ENCODE data around the gene ELP5.

Gene ELP5

GRCh38 chr17:7282752-7283321 lies 30.8 kb downstream of the ELP5 start:
- Histone ChIP-seq H3K27ac (no peak overlapping the region), H3K4me2 (peak overlapping the region; percentile 100), H3K27me3 (peaks cover 10% of the 10 kb centered on the region), H4K20me1 (peaks cover 6% of the 10 kb centered on the region; the same call in 1 of the 2 replicates), H3K4me1 (peaks cover 34% of the 10 kb centered on the region), H3K4me3 (peak overlapping the region; percentile 68), H3K9ac (peak overlapping the region; percentile 76; the same call in 1 of the 2 replicates), H3K36me3 (no peaks in the 10 kb centered on the region), H3K9me3 (no peaks in the 10 kb centered on the region)
- no peak for TF ChIP-seq Cebpa-rat (IDR thresholded peaks at IDR 0.05)

- TF ChIP-seq Cebpa-rat (IDR thresholded peaks at IDR 0.05), result no peak
- Histone ChIP-seq H3K4me3 (no peak overlapping the region), H3K4me1 (peaks cover 34% of the 10 kb centered on the region), H3K4me2 (peak overlapping the region; percentile 100), H3K9ac (no peak overlapping the region), H3K9me3 (no peaks in the 10 kb centered on the region), H4K20me1 (peaks cover 6% of the 10 kb centered on the region; the same call in 1 of the 2 replicates), H3K36me3 (no peaks in the 10 kb centered on the region), H3K27me3 (peaks cover 10% of the 10 kb centered on the region), H3K27ac (no peak overlapping the region)
These were observed 31.6 kb downstream of the ELP5 start for GRCh38 chr17:7283471-7284216.

GRCh38 chr17:7284911-7285310 lies 32.9 kb downstream of the ELP5 start:
- Histone ChIP-seq H3K4me1 (peaks cover 34% of the 10 kb centered on the region), H3K4me3 (no peak overlapping the region), H3K27ac (no peak overlapping the region), H4K20me1 (peaks cover 6% of the 10 kb centered on the region; the same call in 1 of the 2 replicates), H3K27me3 (peaks cover 10% of the 10 kb centered on the region), H3K4me2 (no peak overlapping the region), H3K9me3 (no peaks in the 10 kb centered on the region), H3K36me3 (no peaks in the 10 kb centered on the region), H3K9ac (no peak overlapping the region)
- no peak for TF ChIP-seq Cebpa-rat (IDR thresholded peaks at IDR 0.05)

GRCh38 chr17:7285679-7286078 lies 33.7 kb downstream of the ELP5 start:
- H3K27me3 ChIP-seq, result peaks cover 16% of the 10 kb centered on the region
- peaks cover 6% of the 10 kb centered on the region; the same call in 1 of the 2 replicates for H4K20me1 ChIP-seq

GRCh38 chr17:7289256-7290032 lies 37.4 kb downstream of the ELP5 start:
- Histone ChIP-seq H3K4me2 (no peak overlapping the region), H3K9ac (no peak overlapping the region), H3K27me3 (peaks cover 39% of the 10 kb centered on the region), H3K9me3 (no peaks in the 10 kb centered on the region), H3K4me3 (no peak overlapping the region), H3K36me3 (no peaks in the 10 kb centered on the region), H4K20me1 (no peaks in the 10 kb centered on the region), H3K4me1 (peaks cover 30% of the 10 kb centered on the region), H3K27ac (no peak overlapping the region)
- TF ChIP-seq Cebpa-rat (IDR thresholded peaks at IDR 0.05), result no peak

More at GRCh38 chr17:7285679-7286078, 33.7 kb downstream of the ELP5 start:
- no peak overlapping the region for H3K4me2 ChIP-seq
- no peaks in the 10 kb centered on the region for H3K36me3 ChIP-seq
- H3K9me3 ChIP-seq, result no peaks in the 10 kb centered on the region
- H3K4me3 ChIP-seq, result no peak overlapping the region
- H3K4me1 ChIP-seq, result peaks cover 34% of the 10 kb centered on the region
- H3K27ac ChIP-seq, result no peak overlapping the region
- H3K9ac ChIP-seq, result no peak overlapping the region
- TF ChIP-seq Cebpa-rat (IDR thresholded peaks at IDR 0.05), result no peak

- Histone ChIP-seq H3K27ac (no peak overlapping the region), H3K27me3 (peaks cover 46% of the 10 kb centered on the region), H3K4me2 (no peak overlapping the region), H3K36me3 (no peaks in the 10 kb centered on the region), H3K9ac (no peak overlapping the region), H3K9me3 (no peaks in the 10 kb centered on the region), H3K4me3 (no peak overlapping the region), H4K20me1 (no peaks in the 10 kb centered on the region), H3K4me1 (peaks cover 37% of the 10 kb centered on the region)
- no peak for TF ChIP-seq Cebpa-rat (IDR thresholded peaks at IDR 0.05)
These were observed 38.2 kb downstream of the ELP5 start for GRCh38 chr17:7290166-7290565.

GRCh38 chr17:7290685-7291084 lies 38.7 kb downstream of the ELP5 start:
- H3K4me2 ChIP-seq, result no peak overlapping the region
- no peaks in the 10 kb centered on the region for H3K36me3 ChIP-seq
- no peak for TF ChIP-seq Cebpa-rat (IDR thresholded peaks at IDR 0.05)
- H3K4me3 ChIP-seq, result no peak overlapping the region
- H3K27me3 ChIP-seq, result peaks cover 51% of the 10 kb centered on the region
- H4K20me1 ChIP-seq, result no peaks in the 10 kb centered on the region
- peaks cover 42% of the 10 kb centered on the region for H3K4me1 ChIP-seq
- no peaks in the 10 kb centered on the region for H3K9me3 ChIP-seq
- H3K27ac ChIP-seq, result no peak overlapping the region
- H3K9ac ChIP-seq, result no peak overlapping the region

- Histone ChIP-seq H3K27me3 (peaks cover 66% of the 10 kb centered on the region), H3K9ac (no peak overlapping the region), H3K27ac (no peak overlapping the region), H3K4me3 (no peak overlapping the region), H3K36me3 (no peaks in the 10 kb centered on the region), H3K4me1 (peaks cover 42% of the 10 kb centered on the region), H4K20me1 (no peaks in the 10 kb centered on the region), H3K9me3 (no peaks in the 10 kb centered on the region), H3K4me2 (no peak overlapping the region)
- TF ChIP-seq Cebpa-rat (IDR thresholded peaks at IDR 0.05), result no peak
These were observed 40.2 kb downstream of the ELP5 start for GRCh38 chr17:7292194-7292593.

GRCh38 chr17:7292729-7293128 lies 40.7 kb downstream of the ELP5 start:
- Histone ChIP-seq H4K20me1 (no peaks in the 10 kb centered on the region), H3K4me2 (peak overlapping the region; percentile 23; the same call in 1 of the 2 replicates), H3K36me3 (no peaks in the 10 kb centered on the region), H3K4me3 (no peak overlapping the region), H3K4me1 (peaks cover 42% of the 10 kb centered on the region), H3K27ac (no peak overlapping the region), H3K9ac (no peak overlapping the region), H3K27me3 (peaks cover 66% of the 10 kb centered on the region), H3K9me3 (no peaks in the 10 kb centered on the region)
- no peak for TF ChIP-seq Cebpa-rat (IDR thresholded peaks at IDR 0.05)

GRCh38 chr17:7293159-7293558 lies 41.1 kb downstream of the ELP5 start:
- no peaks in the 10 kb centered on the region for H3K9me3 ChIP-seq
- peaks cover 42% of the 10 kb centered on the region for H3K4me1 ChIP-seq
- H4K20me1 ChIP-seq, result no peaks in the 10 kb centered on the region
- H3K9ac ChIP-seq, result no peak overlapping the region
- H3K27ac ChIP-seq, result no peak overlapping the region
- H3K4me2 ChIP-seq, result peak overlapping the region; percentile 23; the same call in 1 of the 2 replicates
- H3K4me3 ChIP-seq, result no peak overlapping the region
- peaks cover 66% of the 10 kb centered on the region for H3K27me3 ChIP-seq
- no peaks in the 10 kb centered on the region for H3K36me3 ChIP-seq
- TF ChIP-seq Cebpa-rat (IDR thresholded peaks at IDR 0.05), result no peak

Measured in BLaER1 (cell line).